ENCODE measurements around the gene FNIP1. TPM values are rescaled to one million over a fixed set of nuclear protein-coding genes. Genes with fewer than 3 reads are reported as not detected.

FNIP1 gene
- total and polyA plus RNA-seq, 2 of the 8 experiments (the other 6 are each of a cell fraction or from before 2014, with no cell fraction given) = 3.5 to 17.3 TPM

- no peaks in the 10 kb centered on the region for H3K9me3 ChIP-seq (ENCODE audit: insufficient read depth in 2 of 2, low read depth in 1 of 2, low read length in 1 of 2)
- no peak overlapping the region for H4K5ac ChIP-seq (ENCODE audit: insufficient read length, low read depth, low read length)
- H2BK120ac ChIP-seq (replicated peaks; ENCODE audit: low read depth, low read length) = no peak overlapping the region
- no peak overlapping the region for H3K14ac ChIP-seq (ENCODE audit: insufficient read length)
- H3K9ac ChIP-seq (replicated peaks in 1 of 4; ENCODE audit: extremely low read depth in 1 of 4, low read depth in 3 of 4, low read length in 3 of 4) = no peak overlapping the region
- H3K4me1 ChIP-seq (replicated peaks in 1 of 4; ENCODE audit: control insufficient read depth in 3 of 4, insufficient read depth in 4 of 4, low read length in 3 of 4) = 0 out of 7 replicates have a peak, but pooled peaks cover 0 to 2% (median 0%) of the 10 kb centered on the region in 4 experiments
- H3K4ac ChIP-seq (replicated peaks; ENCODE audit: insufficient read length, low read depth, low read length) = no peak overlapping the region
- no peaks in the 10 kb centered on the region; the same call in 1 of the 2 replicates for H3K23me2 ChIP-seq (ENCODE audit: low read depth, low read length)
- no peak for DNase-seq (ENCODE audit: low read depth in 1 of 2, low spot score in 2 of 2)
- no peak overlapping the region for H2AK5ac ChIP-seq (ENCODE audit: low read depth, low read length)
- no peak overlapping the region for H2BK15ac ChIP-seq (ENCODE audit: low read length)
- H2BK12ac ChIP-seq (ENCODE audit: low read depth, low read length) = no peak overlapping the region
- no peaks in the 10 kb centered on the region for H3K27me3 ChIP-seq (replicated peaks in 1 of 4; ENCODE audit: control insufficient read depth in 3 of 4, extremely low read depth in 1 of 4, insufficient read depth in 3 of 4, low read length in 3 of 4)
- ChIA-PET POLR2A (ENCODE audit: partially characterized antibody) (interaction anchor here (0.6 to 2.1 kb wide), 2 partner anchors 10 to 15 kb away, joined by 3 to 14 read pairs; partner anchors contain the start of gene FNIP1), CTCF (ENCODE audit: partially characterized antibody) (no interaction called here)
- no peak overlapping the region for H4K91ac ChIP-seq (replicated peaks; ENCODE audit: insufficient read length, low read length)
- no peak overlapping the region for H2BK5ac ChIP-seq (ENCODE audit: low read depth, low read length)
- H3K36me3 ChIP-seq (ENCODE audit: control insufficient read depth in 2 of 4, insufficient read depth in 4 of 4, low read length in 3 of 4) = no peaks in the 10 kb centered on the region
- H4K20me1 ChIP-seq (replicated peaks in 1 of 2; ENCODE audit: control insufficient read depth in 1 of 2, insufficient read depth in 2 of 2, low read length in 2 of 2) = peaks cover 6 to 11% of the 10 kb centered on the region in 2 experiments
- no peak overlapping the region for H3K23ac ChIP-seq (ENCODE audit: insufficient read length)
- no peak overlapping the region for H2BK20ac ChIP-seq (ENCODE audit: low read length)
- H2AFZ ChIP-seq (ENCODE audit: low read length) = no peak overlapping the region
- peaks cover 3% of the 10 kb centered on the region; the same call in 1 of the 2 replicates for H3K79me1 ChIP-seq (ENCODE audit: low read depth, low read length)
- no peak overlapping the region for H3K4me3 ChIP-seq (ENCODE audit: extremely low read depth in 1 of 4, insufficient read depth in 2 of 4, low read depth in 3 of 4, low read length in 4 of 4)
- H3K4me2 ChIP-seq (ENCODE audit: insufficient read depth in 1 of 2, low read depth in 2 of 2, low read length in 2 of 2) = no peak overlapping the region
- peaks cover 6 to 86% of the 10 kb centered on the region in 2 experiments; a peak in 3 of 4 replicates for H3K79me2 ChIP-seq (ENCODE audit: control insufficient read depth in 1 of 2, insufficient read depth in 2 of 2, low read length in 2 of 2)
- no peak overlapping the region for H3K18ac ChIP-seq (ENCODE audit: extremely low read depth, low read length)
- no peak for FAIRE-seq
- H4K8ac ChIP-seq (ENCODE audit: extremely low read depth, insufficient read depth, low read length) = no peak overlapping the region
- WGBS, 2 experiments (ENCODE audit: extremely low coverage in 1 of 2, insufficient coverage in 1 of 2, insufficient read length in 1 of 2, insufficient replicate concordance in 2 of 2, low coverage in 1 of 2, low lambda C conversion rate in 2 of 2, missing lambda C conversion rate in 1 of 2) = 83% methylated on average over 4 of the region's 4 CpGs; no CpG with 5 or more reads in 1 of the 2 experiments
- no peak overlapping the region for H3K56ac ChIP-seq (replicated peaks; ENCODE audit: insufficient read length, low read depth, low read length)
- no peak overlapping the region for H3K27ac ChIP-seq (ENCODE audit: low read depth, low read length)
- TF ChIP-seq ASH2L (IDR thresholded peaks at IDR 0.05; ENCODE audit: low read length) = no peak
- TF ChIP-seq NANOG (IDR thresholded peaks at IDR 0.05; ENCODE audit: insufficient read depth, low read depth, low read length, poor library complexity, severe bottlenecking) = no peak
- TF ChIP-seq CHD2 (IDR thresholded peaks at IDR 0.05; ENCODE audit: low read length) = no peak
- TF ChIP-seq CBX5 (IDR thresholded peaks at IDR 0.05; ENCODE audit: low read depth, low read length) = no peak
- no peak for TF ChIP-seq USF2 (IDR thresholded peaks at IDR 0.05; ENCODE audit: low read length)
- TF ChIP-seq GABPA (IDR thresholded peaks at IDR 0.05; ENCODE audit: borderline replicate concordance, insufficient read depth, low read length) = no peak
- TF ChIP-seq RNF2 (IDR thresholded peaks at IDR 0.05; ENCODE audit: borderline replicate concordance, low read depth, low read length, missing control alignments, poor library complexity, severe bottlenecking) = no peak
- TF ChIP-seq MAFK (IDR thresholded peaks at IDR 0.05; ENCODE audit: low read depth, low read length) = no peak
- TF ChIP-seq JUN (IDR thresholded peaks at IDR 0.05; ENCODE audit: low read depth, low read length) = no peak
- no peak for TF ChIP-seq GTF2F1 (IDR thresholded peaks at IDR 0.05; ENCODE audit: borderline replicate concordance, low read depth, low read length)
These were observed 9.7 kb downstream of the FNIP1 start for GRCh38 chr5:131786900-131787692.
